GM21526 (cell line): ENCODE measurements around the gene FARSA.
"Not testable (repeated sequence)": the region's sequence is repeated elsewhere in the genome, so short reads cannot be mapped to it uniquely, and the experiment has no call there.

ENCODE experiments used
- ATAC-seq: cut with Tn5 transposase; IDR thresholded peaks from one replicate; pipeline ENCODE4 v1.9.1; 2021; ENCODE audit warnings: moderate library complexity; ENCODE audit not compliant: unreplicated experiment, low FRiP score

Gene FARSA

DNA sequence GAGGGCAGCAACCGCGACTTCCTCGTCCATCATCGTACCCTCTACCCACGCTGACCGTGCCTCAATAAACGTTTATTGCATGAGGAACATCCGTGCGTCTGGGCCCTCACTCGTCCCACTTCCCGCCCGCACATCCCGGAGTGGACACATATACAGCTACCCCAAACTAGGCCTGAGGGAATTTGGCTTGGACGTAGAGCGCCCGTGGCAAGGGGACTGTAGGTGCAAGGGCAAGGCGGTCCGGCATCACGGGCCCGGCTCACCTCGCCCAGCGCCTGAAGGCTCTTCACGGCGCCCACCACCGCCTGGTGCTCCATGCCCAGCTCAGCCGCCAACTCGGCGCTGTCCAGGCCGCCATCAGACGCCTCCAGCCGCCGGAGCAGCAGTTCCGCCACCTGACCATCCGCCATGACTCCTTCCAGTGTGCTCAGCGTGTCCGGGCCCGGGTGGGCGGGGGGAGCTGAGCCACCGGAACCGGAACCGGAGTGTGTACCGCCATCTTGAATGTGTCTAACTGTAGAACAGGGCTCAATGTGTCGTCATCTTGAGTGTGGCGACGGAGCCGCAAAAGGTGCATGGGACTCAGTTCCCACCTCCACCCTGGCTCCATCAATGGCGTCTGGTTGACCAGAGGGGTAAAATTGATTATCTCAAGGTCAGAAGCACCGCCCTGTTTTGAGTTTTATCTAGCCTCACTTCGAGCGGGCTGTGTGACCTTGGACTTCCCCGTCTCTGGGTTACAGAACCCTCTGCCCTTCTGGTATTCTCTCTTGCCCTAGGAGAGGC lies at the start of gene FARSA:
Gene FARSA (minus strand): TSS at position 425 of the 786 bp plus-strand sequence. CDS start 15 bp downstream, at position 410.
- peak; percentile 38 for ATAC-seq

GRCh38 chr19:12983091-12983490 lies 49.6 kb upstream of the FARSA start:
- no peak for ATAC-seq

GRCh38 chr19:12982648-12983047 lies 49.1 kb upstream of the FARSA start:
- ATAC-seq = no peak

DNA sequence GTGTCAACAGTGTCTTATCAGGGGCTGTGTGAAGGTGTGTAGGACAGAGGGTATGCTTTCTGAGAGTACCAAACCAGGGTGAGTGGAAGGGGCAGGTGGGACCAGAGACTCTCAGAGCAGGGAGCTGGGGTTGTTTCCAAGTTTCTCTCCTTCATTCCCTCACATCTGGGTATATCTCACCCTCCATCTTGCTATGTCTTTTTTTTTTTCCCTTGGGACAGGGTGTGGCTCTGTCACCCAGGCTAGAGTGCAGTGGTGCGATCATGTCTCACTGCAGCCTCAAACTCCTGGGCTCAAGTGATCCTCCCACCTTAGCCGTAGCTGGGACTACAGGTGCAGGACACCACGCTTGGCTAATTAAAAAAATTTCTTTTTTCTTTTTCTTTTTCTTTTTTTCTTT lies 46.5 kb upstream of the FARSA start:
- no peak for ATAC-seq

DNA sequence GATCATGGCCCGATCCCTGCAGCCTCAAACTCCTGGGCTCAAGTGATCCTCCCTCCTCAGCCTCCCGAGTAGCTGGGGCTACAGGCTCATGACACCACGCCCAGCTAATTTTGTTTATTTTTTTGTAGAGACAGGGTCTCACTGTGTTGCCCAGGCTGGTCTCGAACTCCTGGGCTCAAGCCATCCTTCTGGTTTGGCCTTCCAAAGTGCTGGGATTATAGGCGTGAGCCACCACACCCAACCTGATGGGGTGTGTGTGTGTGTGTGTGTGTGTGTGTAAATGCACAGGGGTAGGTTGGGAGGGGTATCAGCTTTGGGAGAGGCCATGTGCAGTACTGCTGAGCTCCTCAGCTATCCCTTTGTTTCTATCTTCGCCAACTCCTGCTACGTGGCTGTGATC lies 42.6 kb upstream of the FARSA start:
- ATAC-seq = not testable (repeated sequence)

DNA sequence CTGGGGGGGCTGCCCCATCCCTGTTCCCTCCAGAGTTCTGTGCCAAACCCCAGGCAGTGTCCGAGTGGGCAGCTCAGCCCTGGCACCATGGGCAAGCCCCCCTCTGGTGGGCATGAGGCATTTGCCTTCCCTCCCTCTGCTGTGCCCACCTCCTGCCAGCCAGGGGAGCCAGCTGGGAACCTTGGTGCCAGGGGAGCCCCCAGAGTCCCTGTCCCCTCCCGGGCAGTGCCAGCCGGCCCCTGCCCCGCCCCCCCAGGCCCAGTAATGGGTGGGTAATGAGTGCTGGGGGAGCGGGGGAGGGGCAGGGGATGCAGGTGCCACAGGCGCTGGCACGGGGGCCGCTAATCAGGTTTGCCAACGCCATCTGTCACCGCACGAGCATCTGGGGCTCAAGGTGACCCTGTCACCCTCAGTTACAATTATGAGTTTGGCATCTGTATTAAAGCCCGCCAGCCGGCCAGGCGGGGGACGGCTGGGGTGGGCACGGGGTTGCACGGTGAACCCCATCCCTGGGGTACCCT lies 41.8 kb upstream of the FARSA start:
- ATAC-seq = no peak

DNA sequence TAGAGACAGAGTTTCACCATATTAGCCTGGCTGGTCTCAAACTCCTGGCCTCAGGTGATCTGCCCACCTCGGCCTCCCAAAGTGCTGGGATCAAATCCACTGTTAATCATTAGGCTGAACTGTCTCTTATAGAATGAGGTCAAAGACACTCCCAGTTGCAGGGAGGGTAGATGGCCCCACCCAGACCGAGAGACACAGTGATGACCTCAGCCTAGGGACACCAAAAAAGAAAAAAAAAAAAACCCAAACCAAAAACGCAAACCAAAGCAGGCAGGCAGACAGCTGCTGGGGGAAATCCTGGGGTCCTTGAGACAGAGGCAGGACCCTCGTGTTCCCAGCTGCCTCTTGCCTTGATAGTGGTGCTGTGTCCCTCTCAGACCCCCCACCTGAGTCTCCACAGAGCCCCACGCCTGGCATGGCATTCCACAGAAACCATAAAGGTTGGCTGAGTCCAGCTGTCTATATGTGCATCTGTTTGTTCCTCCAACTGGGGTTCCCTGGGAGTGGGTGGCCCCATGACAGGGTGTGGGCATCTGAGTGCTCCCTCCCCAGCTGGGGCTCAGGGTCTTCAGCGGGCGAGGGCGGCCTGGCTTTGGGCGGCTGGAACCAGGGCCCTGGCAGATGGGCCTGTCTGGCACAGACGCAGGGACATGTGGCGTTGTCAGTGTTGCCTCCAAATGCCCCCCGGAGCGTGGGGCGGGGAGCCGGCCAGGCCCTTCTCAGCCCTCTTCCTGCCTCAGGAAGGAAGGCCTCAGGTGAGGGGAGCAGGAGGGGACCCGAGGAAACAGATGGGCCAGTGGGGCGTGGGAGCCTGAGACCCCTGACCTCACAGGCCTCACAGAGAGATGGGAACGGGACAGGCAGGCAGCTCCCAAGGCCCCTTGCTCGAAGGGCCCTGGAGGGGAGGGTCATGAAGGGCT lies 41.0 kb upstream of the FARSA start:
- no peak for ATAC-seq

- no peak for ATAC-seq
Measured at GRCh38 chr19:12973236-12973635, 39.7 kb upstream of the FARSA start.

DNA sequence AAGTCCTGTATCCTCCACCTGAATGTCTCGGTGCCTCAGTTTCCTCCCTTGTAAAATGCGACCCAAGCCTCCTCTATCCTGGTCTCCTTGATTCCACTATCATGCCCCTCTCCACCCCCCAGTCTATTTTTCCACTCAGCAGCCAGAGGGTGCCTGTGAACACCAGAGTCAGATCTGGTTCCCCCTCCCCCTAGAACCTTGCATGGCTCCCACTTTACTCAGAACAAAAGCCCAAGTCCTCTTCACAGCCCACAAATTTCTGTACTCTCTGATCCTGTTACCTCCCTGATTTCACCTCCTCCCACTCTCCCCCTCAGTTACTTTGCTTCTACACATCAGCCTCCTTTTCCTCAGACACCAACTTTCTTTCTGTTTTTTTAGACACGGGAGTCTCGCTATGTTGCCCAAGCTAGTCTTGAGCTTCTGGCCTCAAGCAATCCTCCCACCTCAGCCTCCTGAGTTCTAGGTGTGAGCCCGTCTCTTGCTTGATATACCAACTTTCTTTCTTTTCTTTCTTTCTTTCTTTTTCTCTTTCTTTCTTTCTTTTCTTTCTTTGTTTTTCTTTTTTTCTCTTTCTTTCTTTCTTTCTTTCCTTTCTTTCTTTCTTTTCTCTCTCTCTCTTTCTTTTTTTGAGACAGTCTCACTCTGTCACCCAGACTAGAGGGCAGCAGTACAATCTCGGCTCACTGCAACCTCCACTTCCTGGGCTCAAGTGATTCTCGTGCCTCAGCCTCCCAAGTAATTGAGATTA lies 36.7 kb upstream of the FARSA start:
- no peak for ATAC-seq

GRCh38 chr19:12969292-12969988 lies 35.9 kb upstream of the FARSA start, which contains the start of gene DAND5:
Gene DAND5, plus strand, starts transcription at chr19:12969576. Its CDS starts 85 bp downstream, at chr19:12969661.
- no peak for ATAC-seq

DNA sequence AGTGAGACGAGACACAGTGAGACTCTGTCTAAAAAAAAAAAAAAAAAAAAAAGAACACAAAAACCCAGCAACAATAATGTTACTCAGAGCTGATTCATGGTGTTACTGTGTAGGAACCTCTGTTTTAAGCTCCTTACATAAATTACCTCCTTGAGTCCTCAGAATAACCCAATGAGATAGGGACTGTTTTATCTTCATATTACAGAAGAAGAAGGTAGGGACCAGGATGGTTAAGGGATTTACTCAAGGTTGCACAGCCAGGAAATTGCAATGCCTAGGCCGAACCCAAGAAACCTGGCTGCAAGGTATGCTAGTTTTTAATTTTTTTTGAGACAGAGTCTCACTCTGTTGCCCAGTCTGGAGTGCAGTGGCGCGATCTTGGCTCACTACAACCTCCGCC lies 34.4 kb upstream of the FARSA start:
- ATAC-seq = no peak

GRCh38 chr19:12965812-12966135 lies 32.3 kb upstream of the FARSA start:
- ATAC-seq = no peak

DNA sequence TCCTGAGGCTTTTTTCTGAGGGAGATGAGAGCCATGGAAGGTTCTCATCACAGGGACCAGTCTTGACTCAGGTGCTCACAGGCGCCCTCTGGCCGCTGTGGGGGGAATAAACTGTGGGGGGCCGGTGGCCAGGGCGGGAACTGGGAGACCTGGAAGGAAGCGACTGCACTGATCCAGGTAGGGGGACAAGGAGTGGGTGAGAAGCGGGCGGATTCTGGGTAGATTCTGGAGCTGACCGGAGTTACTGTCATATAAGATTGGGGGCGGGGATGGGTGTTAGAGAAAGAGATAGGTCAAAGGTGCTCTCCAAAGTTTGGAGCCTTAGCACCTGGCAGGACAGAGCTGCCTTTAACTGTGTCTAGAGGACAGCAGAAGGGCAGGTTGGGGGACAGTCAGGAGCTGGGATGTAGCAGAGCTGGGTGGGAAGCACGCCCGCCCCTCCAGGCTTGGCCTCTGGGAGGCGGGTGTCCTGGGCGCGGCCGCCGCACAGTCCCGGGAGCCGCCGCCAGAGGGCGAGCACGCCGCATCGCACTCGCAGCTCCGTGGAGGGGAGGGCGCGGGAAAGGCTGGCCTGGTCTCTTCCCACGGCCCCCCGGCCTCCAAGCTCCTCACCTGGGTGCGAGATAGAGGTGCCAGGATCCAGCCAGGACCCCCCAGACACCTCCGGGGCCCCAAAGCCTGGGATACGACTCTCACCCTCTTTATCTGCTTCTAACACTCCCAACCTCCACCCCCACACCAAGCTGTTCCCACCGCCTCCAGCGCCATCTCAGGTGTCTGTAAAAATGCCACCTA lies 31.7 kb upstream of the FARSA start:
- ATAC-seq = peak; percentile 49

- no peak for ATAC-seq
Measured at GRCh38 chr19:12959481-12959880, 26.0 kb upstream of the FARSA start.

DNA sequence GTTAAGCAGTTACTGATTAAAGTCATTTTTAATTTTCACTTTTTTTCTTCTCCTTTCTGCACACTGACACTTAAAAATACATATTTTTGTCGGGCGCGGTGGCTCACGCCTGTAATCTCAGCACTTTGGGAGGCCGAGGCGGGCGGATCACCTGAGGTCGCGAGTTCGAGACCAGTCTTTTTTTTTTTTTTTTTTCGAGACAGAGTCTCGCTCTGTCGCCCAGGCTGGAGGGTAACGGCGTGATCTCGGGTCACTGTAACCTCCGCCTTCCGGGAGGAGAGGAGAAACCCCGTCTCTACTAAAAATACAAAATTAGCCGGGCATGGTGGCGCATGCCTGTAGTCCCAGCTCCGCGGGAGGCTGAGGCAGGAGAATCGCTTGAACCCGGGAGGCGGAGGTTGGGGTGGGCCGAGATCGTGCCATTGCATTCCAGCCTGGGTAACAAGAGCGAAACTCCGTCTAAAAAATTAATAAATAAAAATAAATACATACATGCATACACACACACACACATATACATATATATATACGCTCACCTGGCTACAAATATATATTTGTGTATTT lies 24.0 kb upstream of the FARSA start:
- not testable (repeated sequence) for ATAC-seq

DNA sequence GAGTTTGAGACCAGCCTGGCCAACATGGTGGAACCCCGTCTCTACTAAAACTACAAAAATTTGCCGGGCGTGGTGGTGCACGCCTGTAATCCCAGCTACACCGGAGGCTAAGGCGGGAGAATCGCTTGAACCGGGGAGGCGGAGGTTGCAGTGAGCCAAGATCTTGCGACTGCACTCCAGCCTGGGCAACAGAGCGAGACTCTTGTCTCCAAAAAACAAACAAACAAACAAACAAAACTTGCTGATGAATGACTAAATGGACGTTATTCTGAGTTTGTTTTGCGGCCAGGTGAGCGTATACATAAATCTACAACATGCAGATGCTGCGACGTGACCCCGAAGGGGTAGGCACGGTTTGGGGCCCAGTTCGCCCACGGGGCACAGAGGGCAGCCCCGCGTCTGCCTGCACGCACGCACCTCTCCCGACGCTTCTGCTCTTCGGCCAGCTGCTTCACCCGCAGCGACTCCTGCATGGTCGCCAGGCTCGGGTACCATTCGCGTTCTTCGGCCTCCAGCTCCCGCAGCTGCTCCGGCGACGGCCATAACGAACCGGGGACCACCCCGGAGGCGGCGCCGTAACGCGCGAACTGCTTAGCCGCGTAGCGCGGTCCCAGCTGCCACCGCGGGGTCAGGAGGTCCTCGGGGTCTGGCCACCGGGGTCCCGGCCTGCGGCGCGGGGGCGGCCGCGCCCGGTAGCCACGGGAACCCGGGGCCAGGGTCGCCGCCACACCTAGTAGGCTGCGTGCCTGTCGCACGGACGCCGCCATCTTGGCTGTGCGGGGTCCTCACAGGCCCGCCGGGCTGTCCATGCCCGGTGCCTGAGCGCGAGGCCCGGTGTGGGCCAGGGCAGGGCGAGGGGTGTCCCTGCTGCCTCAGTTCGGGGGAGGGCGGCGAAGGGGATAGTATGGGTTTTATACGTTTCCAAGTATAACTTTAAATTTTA lies 23.2 kb upstream of the FARSA start, which contains the start of gene GADD45GIP1:
Gene GADD45GIP1 (minus strand): TSS at position 778 of the 943 bp plus-strand sequence. CDS start 11 bp downstream, at position 767.
- ATAC-seq = peak; percentile 62

DNA sequence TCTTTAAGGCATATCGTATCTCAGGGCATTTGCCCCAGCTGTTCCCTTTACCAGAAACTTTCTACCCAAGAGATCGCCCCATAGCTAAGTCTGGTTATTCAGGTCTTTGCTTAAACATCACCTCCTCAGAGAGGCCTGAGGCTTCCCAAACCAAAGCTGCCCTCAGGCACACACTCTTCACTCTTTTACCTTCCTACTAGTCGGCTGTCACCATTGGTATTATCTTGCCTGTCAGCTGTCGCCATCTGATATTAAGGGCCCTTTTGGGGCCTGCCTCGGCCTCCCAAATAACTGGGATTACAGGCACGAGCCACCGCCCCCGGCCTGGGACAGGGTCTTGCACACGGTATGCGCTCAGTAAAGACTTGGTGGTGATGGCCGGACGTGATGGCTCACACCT lies 22.5 kb upstream of the FARSA start:
- no peak for ATAC-seq

- ATAC-seq = not testable (repeated sequence)
Measured at GRCh38 chr19:12955575-12955974, 22.1 kb upstream of the FARSA start.
